ENCODE measurements around the gene TPX2. TPM values are rescaled to one million over a fixed set of nuclear protein-coding genes. Genes with fewer than 3 reads are reported as not detected.

TPX2 gene
- total and polyA plus RNA-seq, 3 experiments from 2014 or later, result 1.1 to 62.7 (median 60.3) TPM

- H3K36me3 Mint-ChIP-seq, result peaks cover 7 to 73% (median 22%) of the 10 kb centered on the region in 3 donors
Measured at GRCh38 chr20:31708736-31709534, 30.2 kb upstream of the TPX2 start.

GRCh38 chr20:31709939-31710338 lies 29.2 kb upstream of the TPX2 start:
- DNase-seq, result no peak
- Mint-ChIP-seq H3K36me3 (peaks cover 13 to 72% (median 25%) of the 10 kb centered on the region in 3 donors), H3K27ac (peak overlapping the region; percentile 32 to 92 (median 70)), H3K4me3 (peak overlapping the region in 3 of 7 donors; percentile 2 to 7 (median 4)), H3K4me1 (peaks cover 75 to 92% (median 91%) of the 10 kb centered on the region in 3 donors), H3K9me3 (no peaks in the 10 kb centered on the region), H3K27me3 (no peaks in the 10 kb centered on the region)
- peaks cover 59% of the 10 kb centered on the region for H3K4me1 ChIP-seq (ENCODE audit: insufficient read depth, low read length)
- peaks cover 31% of the 10 kb centered on the region for H3K36me3 ChIP-seq (ENCODE audit: insufficient read depth, low read length)
- no peaks in the 10 kb centered on the region for H3K27me3 ChIP-seq (ENCODE audit: insufficient read depth, low read length, poor library complexity, severe bottlenecking)
- ChIA-PET POLR2A (interaction anchor here (1.2 kb wide), 1 partner anchor 13 kb away, joined by 3 read pairs; the partner anchor contains the start of gene BCL2L1), CTCF (interaction anchor here (1.1 to 8.4 kb wide), 2 partner anchors 13 to 48 kb away, joined by 5 to 52 read pairs; partner anchors contain the start of gene BCL2L1)
- H3K4me3 ChIP-seq (ENCODE audit: low read length), result no peak overlapping the region
- H3K9me3 ChIP-seq (ENCODE audit: low read length), result no peaks in the 10 kb centered on the region
- no peak overlapping the region for H3K27ac ChIP-seq (ENCODE audit: low read depth, low read length)

More at GRCh38 chr20:31708736-31709534, 30.2 kb upstream of the TPX2 start:
- Histone ChIP-seq H3K27ac (ENCODE audit: low read depth, low read length) (no peak overlapping the region), H3K9me3 (ENCODE audit: low read length) (no peaks in the 10 kb centered on the region), H3K4me1 (ENCODE audit: insufficient read depth, low read length) (peaks cover 60% of the 10 kb centered on the region), H3K27me3 (ENCODE audit: insufficient read depth, low read length, poor library complexity, severe bottlenecking) (no peaks in the 10 kb centered on the region), H3K4me3 (ENCODE audit: low read length) (no peak overlapping the region), H3K36me3 (ENCODE audit: insufficient read depth, low read length) (peaks cover 32% of the 10 kb centered on the region)
- Mint-ChIP-seq H3K9me3 (no peaks in the 10 kb centered on the region), H3K4me1 (peaks cover 74 to 91% (median 88%) of the 10 kb centered on the region in 3 donors), H3K27me3 (no peaks in the 10 kb centered on the region), H3K4me3 (peak overlapping the region in 4 of 7 donors; percentile 4 to 67 (median 41)), H3K27ac (peak overlapping the region; percentile 54 to 92 (median 67))
- POLR2A ChIA-PET, result no interaction called here
- DNase-seq, result no peak
- CTCF ChIA-PET, result interaction anchor here (0.9 to 8.4 kb wide), 2 partner anchors 14 to 96 kb away, joined by 3 to 52 read pairs; partner anchors contain the start of gene BCL2L1

DNA sequence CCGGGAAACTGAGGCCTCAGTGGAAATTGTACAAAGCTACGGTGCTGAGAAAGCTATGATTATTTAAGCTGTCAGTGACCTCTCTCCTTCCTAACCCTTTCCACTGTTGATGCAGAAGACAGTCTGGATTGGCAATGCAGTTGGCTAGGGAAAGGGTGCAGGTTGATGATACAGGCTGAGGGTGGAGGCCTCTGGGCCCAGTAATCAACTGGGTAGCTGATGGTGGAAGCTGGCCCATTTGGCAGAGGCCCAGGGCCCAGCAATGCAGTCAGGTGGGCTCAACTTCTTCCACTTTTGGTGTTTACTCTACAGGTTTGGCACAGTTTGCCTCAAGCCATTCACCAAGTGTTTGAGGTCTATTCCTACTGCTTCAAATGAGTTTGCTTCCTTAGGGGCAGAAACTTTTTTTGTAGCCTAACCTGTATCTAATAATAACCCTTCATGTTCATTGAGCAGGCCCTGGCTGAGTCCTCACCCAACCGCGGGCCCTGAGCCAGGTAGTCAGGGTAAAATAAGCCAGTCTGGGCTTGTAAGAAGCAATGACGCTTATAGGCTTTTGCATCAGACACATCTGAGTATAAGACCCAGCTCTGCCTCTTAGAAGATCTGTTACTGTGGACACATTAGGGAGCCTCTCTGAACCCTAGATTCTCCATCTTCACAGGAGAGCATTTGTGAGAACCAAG lies 28.5 kb upstream of the TPX2 start:
- ChIA-PET POLR2A (interaction anchor here (1.2 kb wide), 1 partner anchor 13 kb away, joined by 3 read pairs; the partner anchor contains the start of gene BCL2L1), CTCF (interaction anchor here (1.1 to 8.4 kb wide), 2 partner anchors 12 to 49 kb away, joined by 5 to 52 read pairs; partner anchors contain the start of gene BCL2L1)
- H3K9me3 ChIP-seq (ENCODE audit: low read length), result no peaks in the 10 kb centered on the region
- no peak overlapping the region for H3K4me3 ChIP-seq (ENCODE audit: low read length)
- H3K27me3 Mint-ChIP-seq, result no peaks in the 10 kb centered on the region
- H3K27me3 ChIP-seq (ENCODE audit: insufficient read depth, low read length, poor library complexity, severe bottlenecking), result no peaks in the 10 kb centered on the region
- H3K4me1 Mint-ChIP-seq, result peaks cover 75 to 92% (median 92%) of the 10 kb centered on the region in 3 donors
- peak overlapping the region in 1 of 7 donors; percentile 18 for H3K4me3 Mint-ChIP-seq
- peak overlapping the region; percentile 52 to 89 (median 72) for H3K27ac Mint-ChIP-seq
- H3K27ac ChIP-seq (ENCODE audit: low read depth, low read length), result no peak overlapping the region
- peaks cover 13 to 70% (median 25%) of the 10 kb centered on the region in 3 donors for H3K36me3 Mint-ChIP-seq
- peaks cover 31% of the 10 kb centered on the region for H3K36me3 ChIP-seq (ENCODE audit: insufficient read depth, low read length)
- H3K9me3 Mint-ChIP-seq, result no peaks in the 10 kb centered on the region
- H3K4me1 ChIP-seq (ENCODE audit: insufficient read depth, low read length), result peaks cover 61% of the 10 kb centered on the region
- no peak for DNase-seq

GRCh38 chr20:31711179-31712111 lies 27.6 kb upstream of the TPX2 start:
- H3K27me3 Mint-ChIP-seq, result no peaks in the 10 kb centered on the region
- H3K9me3 Mint-ChIP-seq, result no peaks in the 10 kb centered on the region
- POLR2A ChIA-PET, result no interaction called here
- H3K36me3 Mint-ChIP-seq, result peaks cover 10 to 65% (median 25%) of the 10 kb centered on the region in 3 donors
- Histone ChIP-seq H3K9me3 (ENCODE audit: low read length) (no peaks in the 10 kb centered on the region), H3K4me3 (ENCODE audit: low read length) (no peak overlapping the region), H3K4me1 (ENCODE audit: insufficient read depth, low read length) (peaks cover 70% of the 10 kb centered on the region), H3K27me3 (ENCODE audit: insufficient read depth, low read length, poor library complexity, severe bottlenecking) (no peaks in the 10 kb centered on the region), H3K36me3 (ENCODE audit: insufficient read depth, low read length) (peaks cover 25% of the 10 kb centered on the region), H3K27ac (ENCODE audit: low read depth, low read length) (no peak overlapping the region)
- peaks cover 75 to 92% (median 92%) of the 10 kb centered on the region in 3 donors for H3K4me1 Mint-ChIP-seq
- H3K4me3 Mint-ChIP-seq, result peak overlapping the region in 2 of 7 donors; percentile 24 to 67
- no peak for DNase-seq
- peak overlapping the region; percentile 40 to 89 (median 82) for H3K27ac Mint-ChIP-seq
- CTCF ChIA-PET, result interaction anchor here (8.4 kb wide), 1 partner anchor 11 kb away, joined by 52 read pairs; the partner anchor contains the start of gene BCL2L1

DNA sequence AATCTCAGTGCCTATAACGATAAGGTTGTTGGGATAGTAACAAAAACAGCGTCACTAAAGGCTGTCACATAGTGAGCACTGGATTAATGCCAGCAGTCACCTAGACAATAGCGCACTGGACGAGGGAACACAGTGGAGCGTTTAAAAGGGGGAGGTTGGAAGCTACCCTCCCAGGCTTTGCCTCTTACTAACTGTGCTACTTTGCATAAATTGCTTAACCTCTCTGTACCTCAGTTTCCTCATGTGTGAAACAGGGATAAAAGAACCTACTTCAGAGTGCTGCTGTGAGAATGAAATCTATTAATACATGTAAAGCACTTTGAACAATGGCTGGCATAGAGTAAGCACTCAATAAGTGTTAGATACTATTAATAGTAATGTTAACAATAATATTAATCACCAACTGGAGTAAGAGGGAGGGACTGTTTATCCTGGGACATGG lies 27.0 kb upstream of the TPX2 start:
- H3K36me3 ChIP-seq (ENCODE audit: insufficient read depth, low read length), result peaks cover 18% of the 10 kb centered on the region

GRCh38 chr20:31712564-31713311 lies 26.4 kb upstream of the TPX2 start:
- peaks cover 81 to 97% (median 95%) of the 10 kb centered on the region in 3 donors for H3K4me1 Mint-ChIP-seq
- no peaks in the 10 kb centered on the region for H3K9me3 ChIP-seq (ENCODE audit: low read length)
- H3K27ac Mint-ChIP-seq, result peak overlapping the region in 7 of 8 donors; percentile 49 to 89 (median 85)
- H3K4me1 ChIP-seq (ENCODE audit: insufficient read depth, low read length), result peaks cover 76% of the 10 kb centered on the region
- H3K27me3 ChIP-seq (ENCODE audit: insufficient read depth, low read length, poor library complexity, severe bottlenecking), result no peaks in the 10 kb centered on the region
- no peak overlapping the region for H3K4me3 ChIP-seq (ENCODE audit: low read length)
- H3K36me3 ChIP-seq (ENCODE audit: insufficient read depth, low read length), result peaks cover 19% of the 10 kb centered on the region
- no peaks in the 10 kb centered on the region for H3K9me3 Mint-ChIP-seq
- H3K36me3 Mint-ChIP-seq, result peaks cover 5 to 53% (median 23%) of the 10 kb centered on the region in 3 donors
- H3K4me3 Mint-ChIP-seq, result peak overlapping the region in 4 of 7 donors; percentile 12 to 57 (median 45)
- H3K27me3 Mint-ChIP-seq, result no peaks in the 10 kb centered on the region
- H3K27ac ChIP-seq (ENCODE audit: low read depth, low read length), result peak overlapping the region; percentile 28
- CTCF ChIA-PET, result interaction anchor here (2.3 to 8.4 kb wide), 2 partner anchors 10 to 51 kb away, joined by 11 to 52 read pairs; partner anchors contain the start of gene BCL2L1
- DNase-seq, result no peak
- POLR2A ChIA-PET, result interaction anchor here (0.7 kb wide), 1 partner anchor 11 kb away, joined by 3 read pairs; no protein-coding TSS in a partner anchor

More for the DNA sequence above, 27.0 kb upstream of the TPX2 start:
- CTCF ChIA-PET, result interaction anchor here (8.4 kb wide), 1 partner anchor 11 kb away, joined by 52 read pairs; the partner anchor contains the start of gene BCL2L1
- POLR2A ChIA-PET, result interaction anchor here (0.7 kb wide), 1 partner anchor 11 kb away, joined by 3 read pairs; no protein-coding TSS in a partner anchor
- no peak for DNase-seq
- Mint-ChIP-seq H3K4me1 (peaks cover 75 to 92% (median 92%) of the 10 kb centered on the region in 3 donors), H3K27me3 (no peaks in the 10 kb centered on the region), H3K9me3 (no peaks in the 10 kb centered on the region), H3K4me3 (peak overlapping the region in 1 of 7 donors; percentile 24), H3K36me3 (peaks cover 5 to 58% (median 20%) of the 10 kb centered on the region in 3 donors), H3K27ac (peak overlapping the region in 7 of 8 donors; percentile 67 to 89 (median 85))
- H3K27me3 ChIP-seq (ENCODE audit: insufficient read depth, low read length, poor library complexity, severe bottlenecking), result no peaks in the 10 kb centered on the region
- H3K9me3 ChIP-seq (ENCODE audit: low read length), result no peaks in the 10 kb centered on the region
- H3K4me1 ChIP-seq (ENCODE audit: insufficient read depth, low read length), result peaks cover 71% of the 10 kb centered on the region
- H3K27ac ChIP-seq (ENCODE audit: low read depth, low read length), result no peak overlapping the region
- no peak overlapping the region for H3K4me3 ChIP-seq (ENCODE audit: low read length)
